Urinary bladder (tissue), 4 donors: ENCODE results near the gene POM121. TPM values are rescaled to one million over a fixed set of nuclear protein-coding genes. Genes with fewer than 3 reads are reported as not detected.
"Not testable (repeated sequence)": the region's sequence is repeated elsewhere in the genome, so short reads cannot be mapped to it uniquely, and the experiment has no call there.

ENCODE experiments used
- DNase-seq: peaks from one replicate; pipeline ENCODE4 v3.0.0-alpha.2; 2015; ENCODE audit errors: extremely low spot score
- H3K27ac ChIP-seq: one replicate; pipeline ENCODE4 v1.5.1; 2013; ENCODE audit warnings: low read depth, mild to moderate bottlenecking, moderate library complexity
- H3K36me3 ChIP-seq: one replicate; pipeline ENCODE4 v1.6.1; 2013; ENCODE audit warnings: mild to moderate bottlenecking, moderate library complexity; ENCODE audit not compliant: insufficient read depth
- H3K4me1 ChIP-seq: one replicate; pipeline ENCODE4 v1.6.1; 2013; ENCODE audit warnings: mild to moderate bottlenecking, moderate library complexity; ENCODE audit not compliant: insufficient read depth
- H3K4me3 ChIP-seq: one replicate; pipeline ENCODE4 v1.5.1; 2013; ENCODE audit warnings: low read depth, low read length
- WGBS: extraction: QIAGEN DNeasy Blood & Tissue Kit; methylation state at CpG from one replicate; pipeline ENCODE4 v1.1.7; 2013; 5-methylcytosine and 5-hydroxymethylcytosine counted together
- polyA plus RNA-seq: library from polyadenylated mRNA; stranded (reverse); fragments of 200-250 nt; gene quantifications from one replicate; pipeline ENCODE4 v1.2.3, GENCODE V29; 2013
- total RNA-seq: library from RNA; depleted of rRNA; stranded (reverse); fragments of >200 nt; gene quantifications from one replicate; pipeline ENCODE4 v1.2.3, GENCODE V29; 2014
- donor health status: healthy with polysubstance abuse.
- donor health status: healthy.

The POM121 gene
- 7.2 TPM for total RNA-seq
- polyA plus RNA-seq = 21.2 TPM

DNA sequence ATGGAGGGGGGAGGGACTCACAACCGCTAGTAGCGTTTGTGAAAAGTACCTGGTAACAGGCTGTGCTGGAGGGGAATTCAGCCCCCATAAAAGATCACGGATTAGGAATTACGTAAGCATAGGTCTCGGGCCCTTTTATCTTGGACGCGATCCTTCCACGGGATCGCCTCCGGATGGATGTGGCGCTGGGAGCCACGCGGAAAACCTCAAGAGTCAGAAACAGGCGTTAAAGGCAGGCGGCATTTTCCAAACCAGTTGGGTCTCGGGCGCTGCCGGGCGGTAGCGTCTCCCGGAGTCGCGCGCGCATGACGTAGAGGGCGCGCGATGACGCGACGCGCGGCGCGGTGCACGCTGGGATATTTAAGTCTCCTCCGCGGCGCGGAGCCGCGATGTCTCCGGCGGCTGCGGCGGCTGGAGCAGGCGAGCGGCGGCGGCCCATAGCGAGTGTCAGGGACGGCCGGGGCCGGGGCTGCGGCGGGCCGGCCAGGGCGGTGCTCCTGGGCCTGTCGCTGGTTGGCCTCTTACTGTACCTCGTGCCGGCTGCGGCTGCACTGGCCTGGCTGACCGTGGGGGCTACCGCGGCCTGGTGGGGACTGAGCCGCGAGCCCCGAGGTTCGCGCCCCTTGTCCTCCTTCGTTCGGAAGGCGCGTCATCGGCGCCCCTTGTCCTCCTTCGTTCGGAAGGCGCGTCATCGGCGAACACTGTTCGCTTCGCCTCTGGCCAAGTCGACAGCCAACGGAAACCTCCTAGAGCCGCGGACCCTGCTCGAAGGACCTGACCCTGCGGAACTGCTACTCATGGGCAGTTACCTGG lies at the start of gene POM121:
POM121 (plus strand) TSS at position 363 of the 813 bp plus-strand sequence; CDS start at position 390, 27 bp downstream.
- under 1% methylated on average over 91 of the region's 91 CpGs for WGBS
- DNase-seq = no peak
- Histone ChIP-seq H3K4me1 (no peaks in the 10 kb centered on the region), H3K36me3 (peaks cover 3% of the 10 kb centered on the region), H3K27ac (peak within 1 kb of the TSS; percentile 94), H3K4me3 (peak within 1 kb of the TSS; percentile 74)

DNA sequence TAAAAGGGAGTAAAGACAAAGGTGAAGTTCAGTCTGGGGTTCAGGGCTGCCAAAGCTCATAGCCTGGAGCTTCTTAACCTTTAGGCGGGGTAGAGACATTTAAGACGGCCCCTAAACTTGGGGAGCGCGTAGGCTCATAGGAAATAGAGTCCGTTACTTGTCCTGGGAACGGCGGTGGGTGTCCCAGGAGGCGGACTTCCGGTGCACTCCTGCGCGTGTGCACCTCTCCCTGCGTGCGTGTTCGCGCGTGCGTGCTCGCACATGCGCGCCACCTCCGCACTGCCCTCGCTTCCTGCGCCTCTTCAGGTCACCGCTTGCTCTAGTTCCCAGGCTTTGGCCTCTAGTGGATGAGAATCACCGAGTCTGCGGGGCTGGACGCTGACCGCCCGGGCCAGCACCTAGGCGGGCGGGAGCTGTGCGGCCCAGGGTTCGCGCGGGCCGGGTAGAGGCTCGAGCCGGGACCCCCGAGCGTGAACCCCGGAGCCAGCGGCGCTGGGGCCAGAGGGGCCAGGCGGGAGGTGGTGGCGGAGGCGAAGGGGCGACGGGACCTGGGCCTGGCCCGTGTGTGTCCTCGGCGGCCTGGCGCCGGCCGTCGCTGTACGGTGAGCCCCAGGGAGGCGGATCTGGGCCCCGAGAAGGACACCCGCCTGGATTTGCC lies 45.7 kb upstream of the POM121 start:
- H3K4me1 ChIP-seq, H3K36me3 ChIP-seq: not testable (repeated sequence)
- Histone ChIP-seq H3K4me3 (peak overlapping the region; percentile 84), H3K27ac (peak overlapping the region; percentile 89)
- peak; percentile 32 for DNase-seq
- WGBS = under 1% methylated on average over 46 of the region's 59 CpGs

DNA sequence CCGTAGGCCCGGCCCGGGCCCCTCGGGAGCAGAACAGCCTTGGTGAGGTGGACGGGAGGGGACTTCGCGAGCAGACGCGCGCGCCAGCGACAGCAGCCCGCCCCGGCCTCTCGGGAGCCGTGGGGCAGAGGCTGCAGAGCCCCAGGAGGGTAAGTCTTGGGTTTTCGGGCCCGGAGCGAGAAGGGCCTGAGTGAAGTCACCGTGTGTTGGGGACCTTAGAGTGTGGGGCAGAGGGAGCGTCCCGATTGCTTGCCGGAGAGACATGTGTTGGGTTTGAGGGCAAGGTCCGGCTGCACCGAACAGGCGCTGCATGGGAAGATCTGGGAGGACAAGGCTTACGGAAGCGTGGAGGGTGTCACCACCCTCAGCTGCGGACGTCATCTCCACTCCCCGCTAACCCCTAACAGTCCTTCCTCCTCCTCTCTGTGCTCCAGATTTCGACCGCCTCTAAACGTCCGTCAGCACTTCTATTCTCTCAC lies 45.1 kb upstream of the POM121 start:
- H3K4me1 ChIP-seq, H3K36me3 ChIP-seq: not testable (repeated sequence)
- Histone ChIP-seq H3K4me3 (peak overlapping the region; percentile 84), H3K27ac (peak overlapping the region; percentile 83)
- WGBS = under 1% methylated on average over 34 of the region's 35 CpGs
- DNase-seq = peak; percentile 2

DNA sequence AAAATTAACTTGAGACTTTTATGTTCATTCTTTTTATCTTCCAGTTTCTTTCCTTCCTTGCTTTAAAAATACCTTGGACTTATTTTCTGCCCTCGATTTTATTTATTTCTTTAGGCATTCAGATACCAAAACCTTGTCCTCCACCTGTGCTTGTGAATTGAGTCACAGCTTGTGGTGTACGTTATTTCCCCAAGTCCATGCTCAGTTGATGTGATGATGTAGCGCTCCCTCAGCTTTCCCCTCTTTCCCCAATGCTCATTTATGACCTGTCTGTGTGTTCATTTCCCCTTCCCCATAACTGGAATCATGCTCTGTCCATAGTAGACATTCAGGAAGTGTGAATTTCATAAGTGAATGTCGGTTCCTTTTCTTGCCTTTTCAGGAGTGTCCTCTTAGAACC lies 33.1 kb upstream of the POM121 start:
- 95% methylated on average over 4 of the region's 4 CpGs for WGBS
- H3K4me3 ChIP-seq, DNase-seq, H3K4me1 ChIP-seq, H3K27ac ChIP-seq, H3K36me3 ChIP-seq: not testable (repeated sequence)

DNA sequence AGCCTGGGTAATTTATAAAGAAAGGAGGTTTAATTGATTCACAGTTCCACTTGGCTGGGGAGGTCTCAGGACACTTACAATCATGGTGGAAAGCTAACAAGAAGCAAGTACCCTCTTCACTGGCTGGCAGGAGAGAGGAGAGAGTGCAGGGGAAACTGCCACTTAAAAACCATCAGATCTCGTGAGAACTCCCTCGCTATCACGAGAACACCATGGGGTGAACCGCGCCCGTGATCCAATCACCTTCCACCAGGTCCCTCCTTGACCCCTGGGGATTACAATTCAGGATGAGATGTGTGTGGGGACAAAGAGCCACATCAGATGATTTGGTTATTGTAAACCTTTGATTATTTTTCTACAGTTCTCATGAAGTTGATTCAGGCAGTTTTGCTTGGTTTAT lies 20.2 kb upstream of the POM121 start:
- not testable (repeated sequence) for DNase-seq, H3K36me3 ChIP-seq, H3K27ac ChIP-seq, H3K4me3 ChIP-seq, H3K4me1 ChIP-seq
- 96% methylated on average over 6 of the region's 6 CpGs for WGBS

DNA sequence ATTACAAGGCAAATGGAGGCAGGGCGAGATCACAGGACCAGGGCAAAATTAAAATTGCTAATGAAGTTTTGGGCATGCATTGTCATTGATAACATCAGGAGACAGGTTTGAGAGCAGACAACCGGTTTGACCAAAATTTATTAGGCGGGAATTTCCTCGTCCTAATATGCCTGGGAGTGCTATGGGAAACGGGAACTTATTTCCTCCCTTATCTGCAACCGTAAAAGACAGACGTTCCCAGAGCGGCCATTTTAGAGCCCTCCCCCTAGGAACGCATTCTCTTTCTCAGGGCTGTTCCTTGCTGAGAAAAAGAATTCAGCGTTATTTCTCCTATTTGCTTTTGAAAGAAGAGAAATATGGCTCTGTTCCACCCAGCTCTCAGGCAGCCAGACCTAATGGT lies 16.5 kb upstream of the POM121 start:
- not testable (repeated sequence) for H3K27ac ChIP-seq, H3K4me1 ChIP-seq, H3K36me3 ChIP-seq, H3K4me3 ChIP-seq, DNase-seq
- WGBS = 86% methylated on average over 10 of the region's 10 CpGs

DNA sequence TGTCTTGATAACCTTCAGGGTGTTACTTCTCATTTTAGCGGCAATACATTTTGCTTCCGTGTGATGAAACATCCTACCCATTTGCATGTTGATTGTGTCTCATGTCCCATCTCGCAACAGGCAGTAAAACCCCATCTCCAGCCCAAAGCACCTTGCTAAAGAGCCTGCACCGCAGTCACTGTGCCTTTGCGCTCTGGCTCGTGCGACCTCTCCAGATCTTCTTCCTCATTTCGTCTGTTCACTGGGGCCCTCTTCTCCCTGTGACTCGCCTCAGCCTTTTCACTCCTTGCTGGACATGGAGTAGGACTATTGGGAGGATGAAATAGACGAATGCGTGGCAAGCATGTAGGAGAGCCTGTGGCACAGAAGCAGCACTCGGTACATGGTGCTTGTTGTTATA lies 13.5 kb upstream of the POM121 start:
- not testable (repeated sequence) for H3K27ac ChIP-seq, H3K4me3 ChIP-seq, H3K36me3 ChIP-seq, DNase-seq, H3K4me1 ChIP-seq
- 92% methylated on average over 10 of the region's 12 CpGs for WGBS

DNA sequence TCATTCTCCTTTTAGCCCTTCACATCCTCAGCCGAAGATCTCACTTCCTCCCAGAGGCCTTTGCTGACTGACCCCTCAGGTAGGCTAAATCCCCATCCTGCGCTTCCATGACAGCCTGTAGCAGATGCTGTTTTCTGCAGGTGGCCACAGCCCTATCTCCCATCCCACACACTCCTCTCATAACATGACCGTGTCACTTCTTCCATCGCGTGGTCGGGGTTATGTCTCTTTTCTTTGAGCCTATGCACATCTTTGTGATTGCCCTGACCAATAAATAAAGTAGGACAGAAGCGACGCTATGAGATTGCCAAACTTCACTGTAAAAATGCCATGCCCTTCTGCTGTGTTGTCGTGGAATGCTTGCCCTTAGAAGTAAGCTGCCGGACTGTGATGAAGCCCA lies 11.1 kb upstream of the POM121 start:
- DNase-seq, H3K36me3 ChIP-seq, H3K27ac ChIP-seq, H3K4me3 ChIP-seq, H3K4me1 ChIP-seq: not testable (repeated sequence)
- 81% methylated on average over 10 of the region's 10 CpGs for WGBS

DNA sequence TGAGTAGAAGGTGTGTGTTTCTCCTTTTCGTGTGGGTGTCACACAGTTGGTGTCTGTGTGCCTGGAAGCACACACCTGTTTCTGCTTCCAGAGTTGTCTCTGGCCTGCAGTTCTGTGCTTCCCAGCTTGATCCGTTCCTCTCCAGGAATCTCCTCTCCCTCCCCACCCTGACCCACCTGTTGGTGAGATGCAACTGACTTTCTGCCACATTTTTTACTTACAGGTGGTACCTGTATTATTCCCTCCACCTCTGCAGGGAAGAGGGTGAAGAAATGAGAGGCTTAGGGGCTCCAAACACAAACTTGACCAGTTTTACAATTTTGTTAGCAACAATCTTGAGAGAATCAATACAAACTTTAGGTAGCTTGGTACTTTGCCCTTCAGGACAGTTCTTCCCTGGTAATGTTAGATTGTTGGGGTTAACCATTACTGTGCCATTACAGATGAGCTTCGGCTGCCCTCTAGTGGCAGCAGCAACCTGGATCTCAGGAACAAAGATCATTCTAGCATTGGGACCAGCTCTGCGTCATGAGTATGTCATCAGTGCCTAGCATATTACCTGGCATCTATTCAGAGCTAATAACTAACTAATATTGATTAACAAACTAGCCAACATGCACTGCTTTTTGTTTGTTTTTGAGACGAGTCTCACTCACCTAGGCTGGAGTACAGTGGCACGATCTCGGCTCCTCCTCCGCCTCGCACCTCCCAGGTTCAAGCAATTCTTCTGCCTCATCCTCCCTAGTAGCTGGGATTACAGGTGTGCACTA lies 10.0 kb upstream of the POM121 start:
- not testable (repeated sequence) for H3K36me3 ChIP-seq, H3K27ac ChIP-seq, H3K4me3 ChIP-seq, DNase-seq, H3K4me1 ChIP-seq
- WGBS = 68% methylated on average over 9 of the region's 9 CpGs

DNA sequence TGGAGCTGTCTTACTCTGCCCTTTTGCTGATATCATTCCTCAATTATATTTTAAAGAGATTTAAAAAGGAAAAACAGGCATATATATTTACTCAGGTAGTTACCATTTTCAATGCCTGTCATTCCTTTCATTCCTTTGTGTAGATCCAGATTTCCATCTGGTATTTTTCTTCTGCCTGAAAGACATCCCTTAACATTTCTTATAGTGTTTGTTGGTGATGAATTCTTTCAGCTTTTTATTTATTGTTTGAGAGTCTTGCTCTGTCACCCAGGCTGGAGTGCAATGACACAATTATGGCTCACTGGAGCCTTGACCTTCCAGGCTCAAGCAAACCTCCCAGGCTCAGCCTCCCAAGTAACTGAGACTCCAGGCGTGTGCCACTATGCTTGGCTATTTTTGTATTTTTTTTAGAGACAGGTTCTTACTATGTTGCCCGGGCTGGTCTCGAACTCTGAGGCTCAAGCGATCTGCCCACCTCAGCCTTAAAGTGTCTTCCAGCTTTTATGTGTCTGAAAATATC lies 5.6 kb upstream of the POM121 start:
- WGBS = 94% methylated on average over 4 of the region's 4 CpGs
- Histone ChIP-seq H3K36me3 (peaks cover 2% of the 10 kb centered on the region), H3K4me1 (no peaks in the 10 kb centered on the region), H3K27ac (no peak overlapping the region), H3K4me3 (no peak overlapping the region)
- DNase-seq = no peak

DNA sequence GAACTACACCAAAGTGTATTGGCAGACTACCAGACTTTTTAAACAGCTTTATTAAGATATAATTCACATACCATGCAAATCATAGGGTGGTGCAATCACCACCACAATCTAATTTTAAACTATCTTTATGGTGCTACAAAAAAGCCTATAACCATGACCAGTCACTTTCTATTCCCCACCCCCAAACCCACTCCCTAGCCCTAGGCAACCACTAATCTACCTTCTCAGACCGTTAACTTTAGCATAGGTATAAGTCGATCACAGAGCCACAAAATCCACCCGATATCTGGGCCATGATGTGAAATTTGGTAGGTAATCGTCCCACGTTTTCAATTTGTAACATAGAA lies 536 bp upstream of the POM121 start:
- WGBS = under 1% methylated on average over 5 of the region's 5 CpGs

DNA sequence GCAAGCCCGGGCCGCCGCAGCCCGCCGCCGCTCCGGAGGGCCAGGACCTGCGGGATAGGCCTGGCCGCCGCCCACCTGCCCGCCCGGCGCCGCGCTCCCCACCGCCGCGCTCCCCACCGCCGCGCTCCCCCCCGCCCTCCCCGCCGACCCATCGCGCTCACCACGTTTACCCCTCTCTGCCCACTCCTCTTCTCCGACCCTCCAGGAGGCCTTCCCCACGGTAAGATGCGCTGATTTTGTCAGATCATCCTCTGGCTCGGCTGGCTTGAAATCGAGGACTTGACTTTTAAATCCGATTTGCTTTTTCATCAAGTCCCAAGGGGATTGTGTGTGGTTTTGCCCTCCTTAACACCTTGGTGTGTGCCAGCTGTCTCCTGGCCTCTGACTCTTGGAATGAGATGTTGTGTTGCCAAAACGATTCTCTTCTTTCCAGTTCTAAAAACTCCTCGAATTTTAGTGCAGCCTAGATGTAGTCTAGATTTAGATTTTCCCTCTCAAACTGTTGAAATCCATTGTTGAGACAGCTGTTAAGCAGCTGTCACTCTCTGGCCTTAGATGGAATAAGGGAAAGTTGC lies 738 bp downstream of the POM121 start:
- DNase-seq = no peak
- peak overlapping the region; percentile 74 for H3K4me3 ChIP-seq
- whole genome bisulfite sequencing = under 1% methylated on average over 35 of the region's 35 CpGs
- peaks cover 4% of the 10 kb centered on the region for H3K36me3 ChIP-seq
- H3K27ac ChIP-seq = peak overlapping the region; percentile 94
- H3K4me1 ChIP-seq = no peaks in the 10 kb centered on the region

More for the DNA sequence above, 536 bp upstream of the POM121 start:
- no peak for DNase-seq
- Histone ChIP-seq H3K27ac (peak overlapping the region; percentile 61), H3K4me3 (peak overlapping the region; percentile 74), H3K4me1 (no peaks in the 10 kb centered on the region), H3K36me3 (peaks cover 2% of the 10 kb centered on the region)

DNA sequence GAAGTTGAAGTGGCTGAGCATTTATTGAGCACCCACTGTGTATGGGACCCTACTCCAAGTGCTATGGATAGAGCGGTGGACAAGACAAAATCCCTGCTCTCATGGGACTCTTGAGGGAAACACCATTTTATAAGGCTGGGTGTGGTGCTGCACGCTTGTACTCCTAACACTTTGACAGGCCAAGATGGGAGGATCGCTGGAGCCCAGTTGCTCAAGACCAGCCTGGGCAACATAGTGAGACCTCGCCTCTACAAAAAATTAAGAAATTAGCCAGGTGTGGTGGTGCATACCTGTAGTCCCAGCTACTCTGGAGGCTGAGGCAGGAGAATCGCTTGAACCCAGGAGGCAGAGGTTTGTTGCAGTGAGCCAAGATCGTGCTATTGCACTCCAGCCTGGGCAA lies 2.9 kb downstream of the POM121 start:
- H3K36me3 ChIP-seq, H3K27ac ChIP-seq, DNase-seq, H3K4me1 ChIP-seq, H3K4me3 ChIP-seq: not testable (repeated sequence)
- 97% methylated on average over 6 of the region's 6 CpGs for WGBS
